Neural crest cell (in vitro differentiated cells): ENCODE results near the gene FAH. TPM values are rescaled to one million over a fixed set of nuclear protein-coding genes. Genes with fewer than 3 reads are reported as not detected.

Experiments used
- DNase-seq: peaks from one replicate; pipeline ENCODE4 v3.0.0; 2021; ENCODE audit warnings: low read depth, mixed read lengths, low spot score
- H3K27ac Mint-ChIP-seq: one replicate; pipeline ENCODE4 v1.8.0; 2021; ENCODE audit warnings: mild to moderate bottlenecking, mixed read lengths; ENCODE audit not compliant: unreplicated experiment
- H3K27me3 Mint-ChIP-seq: 2 replicates; pipeline ENCODE4 v1.8.0; 2021; ENCODE audit warnings: low read depth, mild to moderate bottlenecking, mixed read lengths
- H3K36me3 Mint-ChIP-seq: 2 replicates; pipeline ENCODE4 v1.8.0; 2021; ENCODE audit warnings: low read depth, mild to moderate bottlenecking, mixed read lengths
- H3K4me1 Mint-ChIP-seq: 2 replicates; pipeline ENCODE4 v1.8.0; 2021; ENCODE audit warnings: mixed read lengths
- H3K4me3 Mint-ChIP-seq: one replicate; pipeline ENCODE4 v1.8.0; 2021; ENCODE audit warnings: mild to moderate bottlenecking, mixed read lengths
- H3K9me3 Mint-ChIP-seq: 2 replicates; pipeline ENCODE4 v1.8.0; 2021; ENCODE audit warnings: mixed read lengths
- CTCF ChIP-seq: fragments of 200-600 bp; sonication (generic); conservative IDR thresholded peaks from 2 replicates; pipeline ENCODE4 v1.5.0; 2021; ENCODE audit warnings: antibody characterized with exemption, mild to moderate bottlenecking
- total RNA-seq: library from RNA; stranded (reverse); gene quantifications from 2 replicates; pipeline ENCODE4 v1.2.1, GENCODE V29; 2021

The FAH gene
- total RNA-seq, 1 donor from 2014 or later, result 21.1 TPM

- Mint-ChIP-seq H3K4me1 (peaks cover 8% of the 10 kb centered on the region), H3K4me3 (no peak overlapping the region), H3K36me3 (peaks cover 12% of the 10 kb centered on the region), H3K27ac (peak overlapping the region; percentile 87), H3K27me3 (no peaks in the 10 kb centered on the region), H3K9me3 (no peaks in the 10 kb centered on the region)
- no peak for DNase-seq
- no peak for TF ChIP-seq CTCF
Measured at GRCh38 chr15:80160570-80161156, 7.9 kb downstream of the FAH start.

- TF ChIP-seq CTCF, result no peak
- Mint-ChIP-seq H3K36me3 (peaks cover 12% of the 10 kb centered on the region), H3K4me3 (no peak overlapping the region), H3K9me3 (no peaks in the 10 kb centered on the region), H3K27me3 (no peaks in the 10 kb centered on the region), H3K27ac (peak overlapping the region; percentile 67), H3K4me1 (peaks cover 5% of the 10 kb centered on the region)
- DNase-seq, result no peak
Measured at GRCh38 chr15:80161468-80162016, 8.7 kb downstream of the FAH start.

- Mint-ChIP-seq H3K4me1 (peaks cover 5% of the 10 kb centered on the region), H3K27me3 (no peaks in the 10 kb centered on the region), H3K27ac (no peak overlapping the region), H3K9me3 (no peaks in the 10 kb centered on the region), H3K4me3 (no peak overlapping the region), H3K36me3 (peaks cover 12% of the 10 kb centered on the region)
- no peak for DNase-seq
- no peak for TF ChIP-seq CTCF
Measured at GRCh38 chr15:80162059-80162554, 9.3 kb downstream of the FAH start.

GRCh38 chr15:80163217-80163616 is 10.4 kb downstream of the FAH start:
- Mint-ChIP-seq H3K36me3 (peaks cover 12% of the 10 kb centered on the region), H3K4me1 (peaks cover 5% of the 10 kb centered on the region), H3K9me3 (no peaks in the 10 kb centered on the region), H3K27ac (no peak overlapping the region), H3K4me3 (no peak overlapping the region), H3K27me3 (no peaks in the 10 kb centered on the region)
- TF ChIP-seq CTCF, result no peak
- no peak for DNase-seq

GRCh38 chr15:80163897-80164296 is 11.1 kb downstream of the FAH start:
- Mint-ChIP-seq H3K9me3 (no peaks in the 10 kb centered on the region), H3K4me1 (peaks cover 5% of the 10 kb centered on the region), H3K4me3 (no peak overlapping the region), H3K27ac (no peak overlapping the region), H3K36me3 (peaks cover 12% of the 10 kb centered on the region), H3K27me3 (no peaks in the 10 kb centered on the region)
- TF ChIP-seq CTCF, result no peak
- no peak for DNase-seq
